LNCaP clone FGC (cell line): ENCODE measurements around the gene MTG1.

ENCODE experiments used
- DNase-seq: peaks from one replicate; pipeline ENCODE4 v3.0.0-alpha.2; 2011; ENCODE audit warnings: low read depth
- H3K4me3 ChIP-seq: 2 replicates; pipeline ENCODE4 v1.5.1; 2011; ENCODE audit warnings: mild to moderate bottlenecking, low read depth, low read length, control low read depth
- TF ChIP-seq, protein P1 (sequence below): IDR thresholded peaks from 2 replicates; pipeline ENCODE4 v1.5.1; 2012; ENCODE audit warnings: mild to moderate bottlenecking; ENCODE audit not compliant: control insufficient read depth, insufficient read depth; ENCODE audit errors: extremely low read depth

The MTG1 gene

DNA sequence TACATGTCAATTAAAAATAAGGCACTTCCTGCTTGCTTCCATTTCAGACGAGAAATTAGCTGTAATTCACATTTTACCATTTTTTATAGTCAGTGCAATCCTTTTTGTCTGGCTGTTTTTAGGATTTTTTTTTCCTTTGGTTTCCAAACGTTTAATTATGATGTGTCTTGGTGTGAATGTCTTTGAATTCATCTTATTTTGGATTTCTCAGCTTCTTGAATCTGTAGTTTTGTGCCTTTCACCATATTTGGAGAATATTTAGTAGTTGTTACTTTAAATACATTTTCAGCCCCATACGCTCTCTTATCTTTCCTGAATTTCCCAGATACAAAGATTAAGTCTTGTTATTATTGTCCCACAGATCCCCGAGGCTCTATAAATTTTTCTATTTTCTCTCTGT is 57.4 kb downstream of the MTG1 start:
- TF ChIP-seq, protein P1, sequence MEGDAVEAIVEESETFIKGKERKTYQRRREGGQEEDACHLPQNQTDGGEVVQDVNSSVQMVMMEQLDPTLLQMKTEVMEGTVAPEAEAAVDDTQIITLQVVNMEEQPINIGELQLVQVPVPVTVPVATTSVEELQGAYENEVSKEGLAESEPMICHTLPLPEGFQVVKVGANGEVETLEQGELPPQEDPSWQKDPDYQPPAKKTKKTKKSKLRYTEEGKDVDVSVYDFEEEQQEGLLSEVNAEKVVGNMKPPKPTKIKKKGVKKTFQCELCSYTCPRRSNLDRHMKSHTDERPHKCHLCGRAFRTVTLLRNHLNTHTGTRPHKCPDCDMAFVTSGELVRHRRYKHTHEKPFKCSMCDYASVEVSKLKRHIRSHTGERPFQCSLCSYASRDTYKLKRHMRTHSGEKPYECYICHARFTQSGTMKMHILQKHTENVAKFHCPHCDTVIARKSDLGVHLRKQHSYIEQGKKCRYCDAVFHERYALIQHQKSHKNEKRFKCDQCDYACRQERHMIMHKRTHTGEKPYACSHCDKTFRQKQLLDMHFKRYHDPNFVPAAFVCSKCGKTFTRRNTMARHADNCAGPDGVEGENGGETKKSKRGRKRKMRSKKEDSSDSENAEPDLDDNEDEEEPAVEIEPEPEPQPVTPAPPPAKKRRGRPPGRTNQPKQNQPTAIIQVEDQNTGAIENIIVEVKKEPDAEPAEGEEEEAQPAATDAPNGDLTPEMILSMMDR, result no peak
- DNase-seq, result no peak
- H3K4me3 ChIP-seq, result no peak overlapping the region

DNA sequence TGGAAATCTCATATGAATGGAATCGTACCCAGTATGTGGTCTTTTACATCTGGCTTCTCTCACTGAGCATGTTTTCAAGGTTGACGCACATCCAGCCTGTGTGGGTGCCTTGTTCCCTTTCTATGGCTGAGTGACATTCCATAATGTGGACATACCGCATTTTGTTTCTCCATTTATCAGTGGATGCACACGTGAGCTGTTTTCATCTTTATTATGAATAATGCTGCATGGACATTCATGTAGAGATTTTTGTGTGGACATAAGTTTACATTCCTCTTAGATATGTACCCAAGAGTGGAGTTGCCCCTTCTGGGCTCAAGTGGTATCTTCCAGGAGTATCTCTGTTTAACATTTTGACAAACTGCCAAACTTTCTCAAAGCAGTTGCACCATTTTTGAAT is 58.5 kb downstream of the MTG1 start:
- TF ChIP-seq, protein P1, result no peak
- DNase-seq, result no peak
- no peak overlapping the region for H3K4me3 ChIP-seq

DNA sequence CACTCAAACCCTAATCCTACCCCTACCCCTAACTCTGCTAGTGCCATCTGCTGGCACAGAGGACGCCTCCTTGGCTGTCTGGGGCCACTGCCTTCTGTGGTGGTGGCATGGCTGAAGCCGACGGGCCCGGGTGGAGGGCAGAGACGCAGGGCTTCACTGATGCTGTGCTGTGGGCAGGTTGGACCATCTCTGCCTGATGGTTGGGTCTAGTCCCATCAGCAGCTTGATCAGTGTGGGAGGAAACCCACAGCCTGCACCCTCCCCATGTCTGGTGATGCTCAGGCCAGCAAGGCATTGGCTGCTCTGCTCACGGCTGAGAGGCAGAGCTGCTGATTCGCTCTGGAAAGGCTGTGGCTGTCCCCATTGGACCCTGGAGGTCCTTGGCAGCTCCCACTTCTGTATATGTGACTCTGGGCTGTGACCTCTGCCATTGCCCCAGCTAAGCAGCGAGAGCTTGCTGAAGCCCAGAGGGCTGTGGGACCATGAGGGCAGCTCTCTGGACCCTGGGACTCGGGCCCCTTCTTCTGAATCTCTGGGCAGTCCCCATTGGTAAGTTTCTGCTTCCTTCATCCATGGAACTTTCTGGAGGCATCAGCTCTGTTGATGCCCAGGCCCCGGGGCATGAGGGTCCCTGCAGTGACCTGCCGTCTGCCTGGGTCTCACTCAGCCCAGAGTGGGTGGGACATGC is 59.7 kb downstream of the MTG1 start, which contains the start of gene SCART1:
Gene SCART1 (plus strand): TSS at position 430 of the 688 bp plus-strand sequence. CDS start 53 bp downstream, at position 483.
- TF ChIP-seq, protein P1, result no peak
- DNase-seq, result no peak
- no peak within 1 kb of the TSS for H3K4me3 ChIP-seq

DNA sequence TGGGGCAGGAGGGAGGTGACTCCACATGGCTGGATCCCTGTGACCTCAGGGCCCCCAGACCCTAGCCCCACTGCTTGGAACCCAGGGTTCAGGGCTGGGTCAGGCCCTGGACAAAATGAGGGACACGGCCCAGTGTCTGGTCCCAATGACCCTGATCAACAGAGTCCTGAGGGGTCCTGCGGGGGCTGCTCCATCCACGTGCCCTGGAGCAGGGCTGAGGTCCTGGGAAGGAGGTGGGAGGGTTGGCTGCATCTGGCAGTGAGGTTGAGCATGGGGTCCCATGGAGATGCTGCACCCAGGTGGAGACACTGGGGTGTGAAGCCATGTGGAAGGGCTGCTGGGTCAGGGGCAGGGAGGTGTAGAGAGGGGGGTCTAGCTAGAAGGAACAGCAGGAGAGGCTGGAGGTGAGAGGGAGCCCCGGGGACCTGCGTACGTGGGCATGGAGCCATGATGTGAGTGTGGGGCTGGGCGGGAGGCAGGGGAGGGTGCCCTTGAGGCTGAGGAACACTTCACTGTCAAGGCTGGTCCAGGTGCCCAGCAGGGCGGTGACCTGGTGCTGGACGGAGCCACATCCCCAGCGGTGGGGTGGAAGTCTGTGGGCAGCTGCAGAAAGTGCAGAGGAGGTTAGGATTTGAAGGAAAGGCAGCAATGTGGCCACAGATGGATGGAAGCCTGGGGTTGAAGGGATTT is 60.4 kb downstream of the MTG1 start:
- no peak overlapping the region for H3K4me3 ChIP-seq
- TF ChIP-seq, protein P1, result no peak
- no peak for DNase-seq

DNA sequence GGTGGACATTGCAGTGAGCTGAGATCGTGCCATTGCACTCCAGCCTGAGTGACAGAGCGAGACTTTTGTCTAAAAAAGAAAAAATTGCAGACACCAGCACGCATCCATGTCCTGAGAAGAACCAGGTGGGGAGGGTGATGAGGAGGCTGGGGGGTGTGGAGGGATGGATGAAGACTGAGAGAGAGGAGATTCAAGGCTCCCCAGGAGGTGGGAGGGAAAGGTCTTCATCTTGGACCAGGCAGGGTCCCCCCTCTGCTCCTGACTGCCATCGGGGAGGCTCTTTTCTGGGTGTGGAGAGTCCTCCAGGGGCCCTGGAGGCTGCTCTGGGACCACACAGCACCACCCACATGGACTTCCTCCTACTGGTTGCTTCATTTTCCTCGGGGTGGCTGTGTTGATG is 61.2 kb downstream of the MTG1 start:
- no peak for DNase-seq
- no peak overlapping the region for H3K4me3 ChIP-seq
- TF ChIP-seq, protein P1, result no peak

DNA sequence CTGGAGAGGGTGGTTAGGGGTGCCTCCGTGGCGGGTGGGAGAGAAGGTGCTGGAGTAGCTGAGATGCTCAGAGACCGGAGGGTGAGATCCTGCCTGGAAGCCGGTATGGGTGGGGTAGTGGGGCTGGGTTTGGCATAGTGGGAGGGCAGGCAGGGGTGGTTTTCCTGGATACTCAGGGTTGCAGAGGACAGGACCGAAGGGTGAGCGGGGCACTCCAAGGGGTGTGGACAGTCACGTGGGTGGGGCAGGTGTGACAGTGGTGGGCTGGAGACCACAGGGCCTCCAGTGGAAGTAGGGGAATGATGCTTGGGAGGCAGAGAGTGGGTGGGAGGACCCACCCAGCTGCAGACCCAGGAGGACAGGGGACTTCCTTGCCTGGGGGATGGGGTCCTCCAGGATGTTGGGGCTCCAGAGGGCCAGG is 61.7 kb downstream of the MTG1 start:
- no peak for DNase-seq
- no peak overlapping the region for H3K4me3 ChIP-seq
- TF ChIP-seq, protein P1, result no peak
